ENCODE measurements around the gene KLHDC8A. TPM values are rescaled to one million over a fixed set of nuclear protein-coding genes. Genes with fewer than 3 reads are reported as not detected.

The KLHDC8A gene
- total and polyA plus RNA-seq, 9 of the 15 experiments (the other 6 are each of a cell fraction or from before 2014, with no cell fraction given), result 0.01 to 0.54 (median 0.04) TPM; not detected in 6

DNA sequence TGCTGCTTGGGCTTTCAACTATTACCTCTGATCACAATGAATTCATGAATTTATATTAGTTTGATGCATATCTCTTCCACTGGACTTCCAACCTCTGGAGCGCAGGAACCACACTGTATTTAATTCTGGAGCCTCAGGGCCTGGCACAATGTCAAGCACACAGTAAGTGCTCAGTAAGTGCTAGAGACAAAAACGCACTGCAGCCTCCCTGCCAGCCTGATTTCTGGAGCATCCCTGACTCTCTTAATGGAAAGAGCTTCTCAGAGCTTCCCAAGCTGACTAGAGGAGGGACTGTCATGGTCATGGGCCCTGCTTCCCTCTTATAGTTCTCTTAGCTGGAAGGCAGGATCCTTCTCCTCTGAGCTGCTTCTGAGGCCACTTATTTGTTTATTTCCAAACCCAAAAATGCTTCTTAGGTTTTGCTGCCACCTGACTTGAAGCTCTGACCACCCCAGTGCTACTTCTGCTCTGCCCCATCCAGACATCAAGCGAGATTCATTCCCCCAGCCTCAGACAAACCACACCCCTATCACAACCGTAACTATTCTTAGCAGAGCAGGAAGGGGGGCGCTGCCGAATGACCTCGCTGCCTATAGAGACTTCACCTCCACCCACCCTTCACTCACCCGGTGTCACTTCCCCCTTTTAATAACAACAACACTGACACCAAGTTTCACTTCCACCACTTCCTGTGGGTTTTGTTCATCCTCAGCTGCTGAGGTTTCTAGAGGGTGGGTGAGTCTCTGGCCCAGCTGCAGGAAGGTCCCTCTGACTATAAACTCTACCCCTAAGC is 68.8 kb downstream of the KLHDC8A start (continued):
- TF ChIP-seq, protein P1, sequence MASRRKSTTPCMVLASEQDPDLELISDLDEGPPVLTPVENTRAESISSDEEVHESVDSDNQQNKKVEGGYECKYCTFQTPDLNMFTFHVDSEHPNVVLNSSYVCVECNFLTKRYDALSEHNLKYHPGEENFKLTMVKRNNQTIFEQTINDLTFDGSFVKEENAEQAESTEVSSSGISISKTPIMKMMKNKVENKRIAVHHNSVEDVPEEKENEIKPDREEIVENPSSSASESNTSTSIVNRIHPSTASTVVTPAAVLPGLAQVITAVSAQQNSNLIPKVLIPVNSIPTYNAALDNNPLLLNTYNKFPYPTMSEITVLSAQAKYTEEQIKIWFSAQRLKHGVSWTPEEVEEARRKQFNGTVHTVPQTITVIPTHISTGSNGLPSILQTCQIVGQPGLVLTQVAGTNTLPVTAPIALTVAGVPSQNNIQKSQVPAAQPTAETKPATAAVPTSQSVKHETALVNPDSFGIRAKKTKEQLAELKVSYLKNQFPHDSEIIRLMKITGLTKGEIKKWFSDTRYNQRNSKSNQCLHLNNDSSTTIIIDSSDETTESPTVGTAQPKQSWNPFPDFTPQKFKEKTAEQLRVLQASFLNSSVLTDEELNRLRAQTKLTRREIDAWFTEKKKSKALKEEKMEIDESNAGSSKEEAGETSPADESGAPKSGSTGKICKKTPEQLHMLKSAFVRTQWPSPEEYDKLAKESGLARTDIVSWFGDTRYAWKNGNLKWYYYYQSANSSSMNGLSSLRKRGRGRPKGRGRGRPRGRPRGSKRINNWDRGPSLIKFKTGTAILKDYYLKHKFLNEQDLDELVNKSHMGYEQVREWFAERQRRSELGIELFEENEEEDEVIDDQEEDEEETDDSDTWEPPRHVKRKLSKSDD (conservative IDR thresholded peaks at IDR 0.05; ENCODE audit: low read length), result no peak
- TF ChIP-seq ZNF766 (CRISPR knock-in tag; conservative IDR thresholded peaks at IDR 0.05), result peak; percentile 72; the same call in 1 of the 2 replicates
- peak; percentile 64; the same call in 1 of the 2 replicates for TF ChIP-seq CTBP1 (IDR thresholded peaks at IDR 0.05; ENCODE audit: borderline replicate concordance)
- TF ChIP-seq ETV1 (tag; conservative IDR thresholded peaks at IDR 0.05; ENCODE audit: low read depth), result peak; percentile 51; the same call in 1 of the 2 replicates
- no peak for TF ChIP-seq RFX7 (CRISPR knock-in tag; IDR thresholded peaks at IDR 0.05)
- no peak for TF ChIP-seq POU5F1 (IDR thresholded peaks at IDR 0.05; ENCODE audit: borderline replicate concordance, low read depth, low read length, partially characterized antibody)
- peak; percentile 61 to 71; a peak in 2 of 4 replicates for TF ChIP-seq FOXK2 (conservative IDR thresholded peaks at IDR 0.05 in 1 of 2, IDR thresholded peaks at IDR 0.05 in 1 of 2; ENCODE audit: low read depth in 2 of 2)
- no peak for TF ChIP-seq SMC3 (conservative IDR thresholded peaks at IDR 0.05; ENCODE audit: insufficient read depth, low read depth, low read length)
- no peak for TF ChIP-seq HMGN3 (IDR thresholded peaks at IDR 0.05; ENCODE audit: borderline replicate concordance, extremely low read depth, insufficient read length, low read depth, low read length)
- no peak for TF ChIP-seq SIX5 (IDR thresholded peaks at IDR 0.05; ENCODE audit: borderline replicate concordance in 1 of 2, insufficient read depth in 1 of 2, low read depth in 1 of 2, low read length in 2 of 2)
- TF ChIP-seq SRF (CRISPR knock-in tag; IDR thresholded peaks at IDR 0.05), result no peak; a peak in 1 of 4 replicates
- TF ChIP-seq CC2D1A (IDR thresholded peaks at IDR 0.05), result no peak
- TF ChIP-seq, protein P2, sequence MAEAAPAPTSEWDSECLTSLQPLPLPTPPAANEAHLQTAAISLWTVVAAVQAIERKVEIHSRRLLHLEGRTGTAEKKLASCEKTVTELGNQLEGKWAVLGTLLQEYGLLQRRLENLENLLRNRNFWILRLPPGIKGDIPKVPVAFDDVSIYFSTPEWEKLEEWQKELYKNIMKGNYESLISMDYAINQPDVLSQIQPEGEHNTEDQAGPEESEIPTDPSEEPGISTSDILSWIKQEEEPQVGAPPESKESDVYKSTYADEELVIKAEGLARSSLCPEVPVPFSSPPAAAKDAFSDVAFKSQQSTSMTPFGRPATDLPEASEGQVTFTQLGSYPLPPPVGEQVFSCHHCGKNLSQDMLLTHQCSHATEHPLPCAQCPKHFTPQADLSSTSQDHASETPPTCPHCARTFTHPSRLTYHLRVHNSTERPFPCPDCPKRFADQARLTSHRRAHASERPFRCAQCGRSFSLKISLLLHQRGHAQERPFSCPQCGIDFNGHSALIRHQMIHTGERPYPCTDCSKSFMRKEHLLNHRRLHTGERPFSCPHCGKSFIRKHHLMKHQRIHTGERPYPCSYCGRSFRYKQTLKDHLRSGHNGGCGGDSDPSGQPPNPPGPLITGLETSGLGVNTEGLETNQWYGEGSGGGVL (CRISPR knock-in tag; IDR thresholded peaks at IDR 0.05), result no peak
- no peak for TF ChIP-seq NFE2L1 (tag; IDR thresholded peaks at IDR 0.05; ENCODE audit: borderline replicate concordance, low read depth)
- no peak for TF ChIP-seq WHSC1 (IDR thresholded peaks at IDR 0.05; ENCODE audit: low read length)
- no peak for TF ChIP-seq DMBX1 (CRISPR knock-in tag; IDR thresholded peaks at IDR 0.05; ENCODE audit: borderline replicate concordance)
- no peak for TF ChIP-seq ZEB2 (IDR thresholded peaks at IDR 0.05)
- TF ChIP-seq BRF1 (IDR thresholded peaks at IDR 0.05; ENCODE audit: borderline replicate concordance, extremely low read depth, insufficient read length), result no peak
- no peak for TF ChIP-seq ZNF436 (CRISPR knock-in tag; IDR thresholded peaks at IDR 0.05)
- no peak for TF ChIP-seq ATF2 (CRISPR knock-in tag; IDR thresholded peaks at IDR 0.05)
- TF ChIP-seq ZNF134 (CRISPR knock-in tag; conservative IDR thresholded peaks at IDR 0.05), result peak; percentile 34; the same call in 1 of the 2 replicates
